Liver (tissue), 9 donors: ENCODE measurements around the gene CUL4A. TPM values are rescaled to one million over a fixed set of nuclear protein-coding genes. Genes with fewer than 3 reads are reported as not detected.
"Not testable (repeated sequence)": the region's sequence is repeated elsewhere in the genome, so short reads cannot be mapped to it uniquely, and the experiment has no call there.

Experiments used
- DNase-seq: peaks from one replicate; pipeline ENCODE4 v3.0.0-alpha.2; 2017; ENCODE audit warnings: low spot score
- H3K27ac ChIP-seq, 2 donors: one replicate each; pipeline ENCODE4 v1.7.0; 2013; ENCODE audit warnings: inconsistent platforms in 2 of 2, low read length in 2 of 2, control low read depth in 1 of 2, low read depth in 1 of 2, mild to moderate bottlenecking in 1 of 2
- H3K27me3 ChIP-seq, 4 donors: one replicate each; pipeline versions ENCODE4 v1.6.1 to v1.7.0; 2013; ENCODE audit warnings: low read length in 3 of 4, inconsistent platforms in 1 of 4, mild to moderate bottlenecking in 1 of 4, moderate library complexity in 1 of 4; ENCODE audit not compliant: control insufficient read depth in 4 of 4, insufficient read depth in 4 of 4
- H3K36me3 ChIP-seq, 4 donors: one replicate each; pipeline versions ENCODE4 v1.6.1 to v1.7.0; 2013; ENCODE audit warnings: low read length in 3 of 4, mild to moderate bottlenecking in 3 of 4, low read depth in 1 of 4, moderate library complexity in 1 of 4; ENCODE audit not compliant: control insufficient read depth in 4 of 4, insufficient read depth in 3 of 4
- H3K4me1 ChIP-seq, 4 donors: one replicate each; pipeline versions ENCODE4 v1.6.1 to v1.7.0; 2013; ENCODE audit warnings: low read length in 3 of 4, mild to moderate bottlenecking in 3 of 4, moderate library complexity in 1 of 4; ENCODE audit not compliant: control insufficient read depth in 4 of 4, insufficient read depth in 4 of 4
- H3K4me3 ChIP-seq, 3 donors: one replicate each; pipeline versions ENCODE4 v1.6.1 to v1.7.0; 2013; ENCODE audit warnings: low read length in 3 of 3, control low read depth in 1 of 3, low read depth in 1 of 3, mild to moderate bottlenecking in 1 of 3
- H3K9ac ChIP-seq, 2 donors: one replicate each; pipeline ENCODE4 v1.7.0; 2013; ENCODE audit warnings: low read length in 2 of 2, mild to moderate bottlenecking in 2 of 2, moderate library complexity in 2 of 2, control low read depth in 1 of 2, low read depth in 1 of 2
- H3K9me3 ChIP-seq, 4 donors: one replicate each; pipeline versions ENCODE4 v1.6.1 to v1.7.0; 2013; ENCODE audit warnings: low read length in 3 of 4; ENCODE audit not compliant: control insufficient read depth in 4 of 4
- EGR1 ChIP-seq, 2 donors: IDR thresholded peaks; 2 replicates each; pipeline ENCODE4 v1.6.1; 2016 to 2018; ENCODE audit warnings: antibody characterized with exemption in 2 of 2, low read depth in 2 of 2
- FOXA1 ChIP-seq: IDR thresholded peaks from 2 replicates; pipeline ENCODE4 v1.6.1; 2016; ENCODE audit warnings: antibody characterized with exemption
- FOXA2 ChIP-seq: IDR thresholded peaks from 2 replicates; pipeline ENCODE4 v1.6.1; 2016; ENCODE audit warnings: antibody characterized with exemption
- GABPA ChIP-seq, 2 donors: IDR thresholded peaks in 1 of 2; conservative IDR thresholded peaks in 1 of 2; 2 replicates each; pipeline ENCODE4 v1.6.1; 2016; ENCODE audit warnings: antibody characterized with exemption in 2 of 2, mild to moderate bottlenecking in 1 of 2, moderate library complexity in 1 of 2
- HNF4A ChIP-seq, 2 donors: conservative IDR thresholded peaks; 2 replicates each; pipeline ENCODE4 v1.6.1; 2016; ENCODE audit warnings: antibody characterized with exemption in 2 of 2, mild to moderate bottlenecking in 2 of 2
- HNF4G ChIP-seq: IDR thresholded peaks from 2 replicates; pipeline ENCODE4 v1.6.1; 2016; ENCODE audit warnings: antibody characterized with exemption
- JUND ChIP-seq, 2 donors: IDR thresholded peaks; 2 replicates each; pipeline ENCODE4 v1.6.1; 2016; ENCODE audit warnings: antibody characterized with exemption in 2 of 2
- NR2F2 ChIP-seq: IDR thresholded peaks from 2 replicates; pipeline ENCODE4 v1.6.1; 2016; ENCODE audit warnings: antibody characterized with exemption
- RAD21 ChIP-seq, 2 donors: IDR thresholded peaks; 2 replicates each; pipeline ENCODE4 v1.6.1; 2016; ENCODE audit warnings: antibody characterized with exemption in 2 of 2, mild to moderate bottlenecking in 2 of 2
- REST ChIP-seq: IDR thresholded peaks from 2 replicates; pipeline ENCODE4 v1.6.1; 2016; ENCODE audit warnings: antibody characterized with exemption, mild to moderate bottlenecking
- RXRA ChIP-seq, 2 donors: IDR thresholded peaks; 2 replicates each; pipeline ENCODE4 v1.6.1; 2017 to 2018; ENCODE audit warnings: antibody characterized with exemption in 2 of 2, mild to moderate bottlenecking in 1 of 2
- SP1 ChIP-seq: IDR thresholded peaks from 2 replicates; pipeline ENCODE4 v1.6.1; 2018; ENCODE audit warnings: antibody characterized with exemption, mild to moderate bottlenecking
- TAF1 ChIP-seq: conservative IDR thresholded peaks from 2 replicates; pipeline ENCODE4 v1.6.1; 2016; ENCODE audit warnings: antibody characterized with exemption, mild to moderate bottlenecking
- YY1 ChIP-seq: IDR thresholded peaks from 2 replicates; pipeline ENCODE4 v1.6.1; 2016; ENCODE audit warnings: antibody characterized with exemption, mild to moderate bottlenecking
- WGBS: extraction: QIAGEN DNeasy Blood & Tissue Kit; methylation state at CpG from one replicate; pipeline ENCODE4 v1.1.7; 2013; 5-methylcytosine and 5-hydroxymethylcytosine counted together
- polyA plus RNA-seq, 2 donors: library from polyadenylated mRNA; stranded (reverse) in 1 of 2; unstranded in 1 of 2; fragments of 200-250 nt in 1 of 2; fragments of >200 nt in 1 of 2; fragmentation: Nextera tagmentation in 1 of 2; extraction: Ambion mirVana in 1 of 2; gene quantifications; one replicate each; pipeline versions ENCODE4 v1.2.1 to v1.2.3, GENCODE V29; 2013 to 2015
- total RNA-seq, 2 donors: library from RNA; depleted of rRNA; stranded (reverse); fragments of >200 nt; gene quantifications; one replicate each; pipeline ENCODE4 v1.2.3, GENCODE V29; 2014
- TF ChIP-seq, protein P1 (sequence below): fragments of 150-350 bp; IDR thresholded peaks from 2 replicates; pipeline ENCODE4 v1.5.1; 2017; ENCODE audit warnings: improper control_type of control experiment, low read depth, low read length; ENCODE audit not compliant: missing input control
- TF ChIP-seq, protein P2 (sequence below): IDR thresholded peaks from 2 replicates; pipeline ENCODE4 v1.6.1; 2016; ENCODE audit warnings: antibody characterized with exemption
- TF ChIP-seq, protein P3 (sequence below): IDR thresholded peaks from 2 replicates; pipeline ENCODE4 v1.6.1; 2016; ENCODE audit warnings: antibody characterized with exemption
- TF ChIP-seq, protein P4 (sequence below): IDR thresholded peaks from 2 replicates; pipeline ENCODE4 v1.6.1; 2016; ENCODE audit warnings: antibody characterized with exemption
- donor health status: healthy.
- donor health status: healthy.
- donor health status: healthy.
- donor health status: healthy.
- donor health status: healthy.

Gene CUL4A
- total and polyA plus RNA-seq, 4 donors = 19.9 to 89.4 (median 45.9) TPM

DNA sequence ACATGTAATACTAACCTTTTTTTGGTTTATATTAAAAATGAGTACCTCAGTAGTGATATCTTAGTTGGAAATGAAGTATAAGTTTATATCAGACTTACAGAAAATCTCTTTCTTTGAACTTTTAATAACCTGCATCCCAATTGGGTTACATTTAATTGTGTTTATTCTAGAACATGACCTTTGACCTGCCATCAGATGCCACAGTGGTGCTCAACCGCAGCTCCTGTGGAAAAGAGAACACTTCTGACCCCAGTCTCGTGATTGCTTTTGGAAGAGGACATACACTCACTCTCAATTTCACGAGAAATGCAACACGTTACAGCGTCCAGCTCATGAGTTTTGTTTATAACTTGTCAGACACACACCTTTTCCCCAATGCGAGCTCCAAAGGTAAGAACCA is 100.1 kb downstream of the CUL4A start:
- DNase-seq = no peak
- H3K9ac ChIP-seq = no peak overlapping the region
- H3K4me3 ChIP-seq = no peak overlapping the region
- H3K27me3 ChIP-seq = no peaks in the 10 kb centered on the region
- peaks cover 4 to 24% (median 16%) of the 10 kb centered on the region in 4 donors for H3K36me3 ChIP-seq
- H3K9me3 ChIP-seq = no peaks in the 10 kb centered on the region
- TF ChIP-seq, protein P1, sequence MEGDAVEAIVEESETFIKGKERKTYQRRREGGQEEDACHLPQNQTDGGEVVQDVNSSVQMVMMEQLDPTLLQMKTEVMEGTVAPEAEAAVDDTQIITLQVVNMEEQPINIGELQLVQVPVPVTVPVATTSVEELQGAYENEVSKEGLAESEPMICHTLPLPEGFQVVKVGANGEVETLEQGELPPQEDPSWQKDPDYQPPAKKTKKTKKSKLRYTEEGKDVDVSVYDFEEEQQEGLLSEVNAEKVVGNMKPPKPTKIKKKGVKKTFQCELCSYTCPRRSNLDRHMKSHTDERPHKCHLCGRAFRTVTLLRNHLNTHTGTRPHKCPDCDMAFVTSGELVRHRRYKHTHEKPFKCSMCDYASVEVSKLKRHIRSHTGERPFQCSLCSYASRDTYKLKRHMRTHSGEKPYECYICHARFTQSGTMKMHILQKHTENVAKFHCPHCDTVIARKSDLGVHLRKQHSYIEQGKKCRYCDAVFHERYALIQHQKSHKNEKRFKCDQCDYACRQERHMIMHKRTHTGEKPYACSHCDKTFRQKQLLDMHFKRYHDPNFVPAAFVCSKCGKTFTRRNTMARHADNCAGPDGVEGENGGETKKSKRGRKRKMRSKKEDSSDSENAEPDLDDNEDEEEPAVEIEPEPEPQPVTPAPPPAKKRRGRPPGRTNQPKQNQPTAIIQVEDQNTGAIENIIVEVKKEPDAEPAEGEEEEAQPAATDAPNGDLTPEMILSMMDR = no peak
- TF ChIP-seq HNF4A (conservative IDR thresholded peaks at IDR 0.05) (peak; percentile 61 to 71), JUND (IDR thresholded peaks at IDR 0.05) (no peak), RXRA (IDR thresholded peaks at IDR 0.05) (peak; percentile 59 to 64), EGR1 (IDR thresholded peaks at IDR 0.05; ENCODE audit: low read depth in 2 of 2) (no peak), RAD21 (IDR thresholded peaks at IDR 0.05) (no peak), FOXA1 (no peak), NR2F2 (peak; percentile 63), SP1 (peak; percentile 32), TAF1 (no peak), HNF4G (no peak), YY1 (no peak), GABPA (IDR thresholded peaks at IDR 0.05 in 1 of 2, conservative IDR thresholded peaks at IDR 0.05 in 1 of 2) (no peak), FOXA2 (no peak), REST (no peak)
- TF ChIP-seq, protein P2, sequence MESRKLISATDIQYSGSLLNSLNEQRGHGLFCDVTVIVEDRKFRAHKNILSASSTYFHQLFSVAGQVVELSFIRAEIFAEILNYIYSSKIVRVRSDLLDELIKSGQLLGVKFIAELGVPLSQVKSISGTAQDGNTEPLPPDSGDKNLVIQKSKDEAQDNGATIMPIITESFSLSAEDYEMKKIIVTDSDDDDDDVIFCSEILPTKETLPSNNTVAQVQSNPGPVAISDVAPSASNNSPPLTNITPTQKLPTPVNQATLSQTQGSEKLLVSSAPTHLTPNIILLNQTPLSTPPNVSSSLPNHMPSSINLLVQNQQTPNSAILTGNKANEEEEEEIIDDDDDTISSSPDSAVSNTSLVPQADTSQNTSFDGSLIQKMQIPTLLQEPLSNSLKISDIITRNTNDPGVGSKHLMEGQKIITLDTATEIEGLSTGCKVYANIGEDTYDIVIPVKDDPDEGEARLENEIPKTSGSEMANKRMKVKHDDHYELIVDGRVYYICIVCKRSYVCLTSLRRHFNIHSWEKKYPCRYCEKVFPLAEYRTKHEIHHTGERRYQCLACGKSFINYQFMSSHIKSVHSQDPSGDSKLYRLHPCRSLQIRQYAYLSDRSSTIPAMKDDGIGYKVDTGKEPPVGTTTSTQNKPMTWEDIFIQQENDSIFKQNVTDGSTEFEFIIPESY = no peak
- TF ChIP-seq, protein P3, sequence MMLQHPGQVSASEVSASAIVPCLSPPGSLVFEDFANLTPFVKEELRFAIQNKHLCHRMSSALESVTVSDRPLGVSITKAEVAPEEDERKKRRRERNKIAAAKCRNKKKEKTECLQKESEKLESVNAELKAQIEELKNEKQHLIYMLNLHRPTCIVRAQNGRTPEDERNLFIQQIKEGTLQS = no peak
- TF ChIP-seq, protein P4, sequence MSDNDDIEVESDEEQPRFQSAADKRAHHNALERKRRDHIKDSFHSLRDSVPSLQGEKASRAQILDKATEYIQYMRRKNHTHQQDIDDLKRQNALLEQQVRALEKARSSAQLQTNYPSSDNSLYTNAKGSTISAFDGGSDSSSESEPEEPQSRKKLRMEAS = no peak
- H3K4me1 ChIP-seq = peaks cover 0 to 6% (median 4%) of the 10 kb centered on the region in 4 donors
- 60% methylated on average over 6 of the region's 6 CpGs for WGBS
- no peak overlapping the region for H3K27ac ChIP-seq

GRCh38 chr13:113314112-113314511 is 104.7 kb downstream of the CUL4A start:
- peaks cover 7 to 42% (median 22%) of the 10 kb centered on the region in 4 donors for H3K36me3 ChIP-seq
- not testable (repeated sequence) for H3K9me3 ChIP-seq, H3K27me3 ChIP-seq, H3K4me1 ChIP-seq, H3K27ac ChIP-seq, DNase-seq, H3K4me3 ChIP-seq, H3K9ac ChIP-seq
- 95% methylated on average over 20 of the region's 20 CpGs for WGBS

- 89% methylated on average over 23 of the region's 23 CpGs for WGBS
These were observed 105.6 kb downstream of the CUL4A start for GRCh38 chr13:113314895-113315470.

More at GRCh38 chr13:113314895-113315470, 105.6 kb downstream of the CUL4A start:
- H3K9ac ChIP-seq, DNase-seq, H3K9me3 ChIP-seq, H3K4me3 ChIP-seq, H3K4me1 ChIP-seq, H3K27ac ChIP-seq, H3K27me3 ChIP-seq: not testable (repeated sequence)
- peaks cover 7 to 45% (median 26%) of the 10 kb centered on the region in 4 donors for H3K36me3 ChIP-seq
